ENCODE results near the gene HK1. TPM values are rescaled to one million over a fixed set of nuclear protein-coding genes. Genes with fewer than 3 reads are reported as not detected.

Gene HK1
- total and polyA plus RNA-seq, 11 donors, result 83.0 to 310 (median 227) TPM

DNA sequence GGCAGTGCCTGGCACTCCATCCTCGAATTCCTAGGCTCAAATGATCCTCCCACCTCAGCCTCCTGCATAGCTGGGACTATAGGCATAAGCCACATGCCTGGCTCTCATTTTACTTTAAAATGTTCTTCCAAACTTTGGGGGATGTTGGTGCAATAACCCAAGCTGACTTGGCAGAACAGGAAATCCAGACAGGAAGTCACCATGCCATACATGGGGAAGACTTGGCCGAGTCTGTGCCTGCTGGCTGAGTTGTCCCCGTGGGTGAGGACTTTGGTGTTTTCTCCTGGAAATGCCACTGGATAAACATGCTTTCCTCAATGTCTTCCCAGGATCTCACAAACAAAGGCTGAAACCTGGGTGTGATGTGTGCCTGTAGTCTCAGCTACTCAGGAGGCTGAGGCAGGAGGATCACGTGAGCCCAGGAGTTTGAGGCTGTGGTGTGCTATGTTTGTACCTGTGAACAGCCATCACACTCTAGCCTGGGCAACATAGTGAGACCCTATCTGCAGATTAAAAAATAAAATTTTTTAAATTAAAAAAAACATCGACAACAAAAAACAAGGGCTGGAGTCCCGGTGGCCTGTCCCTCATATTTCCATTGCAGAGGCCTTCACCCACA is 38.4 kb upstream of the HK1 start:
- H3K9me3 ChIP-seq, result no peaks in the 10 kb centered on the region
- no peak overlapping the region for H3K27ac ChIP-seq
- peaks cover 0 to 10% (median 3%) of the 10 kb centered on the region in 12 donors for H3K4me1 ChIP-seq
- H3K4me3 ChIP-seq, result no peak overlapping the region
- no peaks in the 10 kb centered on the region for H3K36me3 ChIP-seq
- no peak for TF ChIP-seq POLR2A (IDR thresholded peaks at IDR 0.05)
- TF ChIP-seq, protein P1, sequence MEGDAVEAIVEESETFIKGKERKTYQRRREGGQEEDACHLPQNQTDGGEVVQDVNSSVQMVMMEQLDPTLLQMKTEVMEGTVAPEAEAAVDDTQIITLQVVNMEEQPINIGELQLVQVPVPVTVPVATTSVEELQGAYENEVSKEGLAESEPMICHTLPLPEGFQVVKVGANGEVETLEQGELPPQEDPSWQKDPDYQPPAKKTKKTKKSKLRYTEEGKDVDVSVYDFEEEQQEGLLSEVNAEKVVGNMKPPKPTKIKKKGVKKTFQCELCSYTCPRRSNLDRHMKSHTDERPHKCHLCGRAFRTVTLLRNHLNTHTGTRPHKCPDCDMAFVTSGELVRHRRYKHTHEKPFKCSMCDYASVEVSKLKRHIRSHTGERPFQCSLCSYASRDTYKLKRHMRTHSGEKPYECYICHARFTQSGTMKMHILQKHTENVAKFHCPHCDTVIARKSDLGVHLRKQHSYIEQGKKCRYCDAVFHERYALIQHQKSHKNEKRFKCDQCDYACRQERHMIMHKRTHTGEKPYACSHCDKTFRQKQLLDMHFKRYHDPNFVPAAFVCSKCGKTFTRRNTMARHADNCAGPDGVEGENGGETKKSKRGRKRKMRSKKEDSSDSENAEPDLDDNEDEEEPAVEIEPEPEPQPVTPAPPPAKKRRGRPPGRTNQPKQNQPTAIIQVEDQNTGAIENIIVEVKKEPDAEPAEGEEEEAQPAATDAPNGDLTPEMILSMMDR (IDR thresholded peaks at IDR 0.05), result no peak
- DNase-seq (no peak), ATAC-seq (peak in 1 of 4 donors; percentile 43)
- no peaks in the 10 kb centered on the region for H3K27me3 ChIP-seq
- intact Hi-C loops (cut with DNase I), result loop anchor here in 9 of 10 donors (2.0 to 10.0 kb wide), 12 partner anchors 71 to 405 kb away; partner anchors contain the start of gene FAM241B (in 3 of the 9)
- WGBS, 4 donors, result 72 to 84% (median 79%) methylated on average over 6 of the region's 6 CpGs

DNA sequence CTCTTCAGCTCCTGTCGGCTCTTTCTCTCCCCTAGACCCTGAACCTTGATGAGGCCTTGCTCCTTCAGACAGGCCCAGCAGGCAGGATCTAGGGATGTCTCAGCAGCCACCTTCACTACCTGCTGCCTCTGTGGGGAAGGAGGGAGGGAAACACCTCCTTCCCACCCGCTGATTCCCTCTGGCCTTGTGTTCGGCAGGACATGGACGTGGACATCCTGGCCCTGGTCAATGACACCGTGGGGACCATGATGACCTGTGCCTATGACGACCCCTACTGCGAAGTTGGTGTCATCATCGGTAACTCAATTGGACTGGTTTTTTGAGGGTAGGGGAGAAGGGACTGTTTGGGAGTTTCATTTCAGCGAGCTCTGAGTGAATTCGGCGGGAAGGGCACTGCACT is 37.8 kb upstream of the HK1 start:
- DNase-seq (no peak), ATAC-seq (no peak)
- no peaks in the 10 kb centered on the region for H3K9me3 ChIP-seq
- WGBS, 4 donors, result 93 to 96% (median 94%) methylated on average over 11 of the region's 11 CpGs
- no peak overlapping the region for H3K4me3 ChIP-seq
- peaks cover 0 to 10% (median 3%) of the 10 kb centered on the region in 12 donors for H3K4me1 ChIP-seq
- no peak overlapping the region for H3K27ac ChIP-seq
- intact Hi-C loops (cut with DNase I), result loop anchor here in 4 of 10 donors (2.0 to 10.0 kb wide), 5 partner anchors 70 to 404 kb away; partner anchors contain the start of gene FAM241B (in 1 of the 4)
- no peaks in the 10 kb centered on the region for H3K36me3 ChIP-seq
- H3K27me3 ChIP-seq, result no peaks in the 10 kb centered on the region
- TF ChIP-seq POLR2A (IDR thresholded peaks at IDR 0.05), result no peak
- TF ChIP-seq, protein P1 (IDR thresholded peaks at IDR 0.05), result no peak

DNA sequence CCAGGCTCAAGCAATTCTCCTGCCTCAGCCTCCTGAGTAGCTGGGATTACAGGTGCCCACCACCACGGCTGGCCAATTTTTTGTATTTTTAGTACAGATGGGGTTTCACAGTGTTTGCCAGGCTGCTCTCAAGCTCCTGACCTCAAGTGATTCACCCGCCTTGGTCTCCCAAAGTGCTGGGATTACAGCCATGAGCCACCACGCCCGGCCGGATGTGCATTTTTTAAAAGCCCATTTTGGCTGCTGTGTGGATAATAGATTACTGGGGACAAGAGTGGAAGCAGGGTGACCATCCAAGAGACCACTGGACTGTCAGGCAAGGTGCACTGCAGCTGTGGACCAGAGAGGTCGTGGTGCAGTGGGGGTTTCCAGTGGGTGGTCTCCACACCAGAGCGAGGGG is 36.7 kb upstream of the HK1 start:
- ATAC-seq (no peak), DNase-seq (no peak)
- H3K27ac ChIP-seq, result no peak overlapping the region
- H3K4me1 ChIP-seq, result peaks cover 0 to 10% (median 3%) of the 10 kb centered on the region in 12 donors
- no peaks in the 10 kb centered on the region for H3K36me3 ChIP-seq
- no peak overlapping the region for H3K4me3 ChIP-seq
- H3K27me3 ChIP-seq, result no peaks in the 10 kb centered on the region
- 83 to 92% (median 85%) methylated on average over 7 of the region's 7 CpGs for WGBS, 4 donors
- intact Hi-C loops (cut with DNase I), result loop anchor here in 4 of 10 donors (2.0 to 10.0 kb wide), 5 partner anchors 69 to 403 kb away; partner anchors contain the start of gene FAM241B (in 1 of the 4)
- H3K9me3 ChIP-seq, result no peaks in the 10 kb centered on the region
- TF ChIP-seq POLR2A (IDR thresholded peaks at IDR 0.05), result no peak
- TF ChIP-seq, protein P1 (IDR thresholded peaks at IDR 0.05), result no peak

DNA sequence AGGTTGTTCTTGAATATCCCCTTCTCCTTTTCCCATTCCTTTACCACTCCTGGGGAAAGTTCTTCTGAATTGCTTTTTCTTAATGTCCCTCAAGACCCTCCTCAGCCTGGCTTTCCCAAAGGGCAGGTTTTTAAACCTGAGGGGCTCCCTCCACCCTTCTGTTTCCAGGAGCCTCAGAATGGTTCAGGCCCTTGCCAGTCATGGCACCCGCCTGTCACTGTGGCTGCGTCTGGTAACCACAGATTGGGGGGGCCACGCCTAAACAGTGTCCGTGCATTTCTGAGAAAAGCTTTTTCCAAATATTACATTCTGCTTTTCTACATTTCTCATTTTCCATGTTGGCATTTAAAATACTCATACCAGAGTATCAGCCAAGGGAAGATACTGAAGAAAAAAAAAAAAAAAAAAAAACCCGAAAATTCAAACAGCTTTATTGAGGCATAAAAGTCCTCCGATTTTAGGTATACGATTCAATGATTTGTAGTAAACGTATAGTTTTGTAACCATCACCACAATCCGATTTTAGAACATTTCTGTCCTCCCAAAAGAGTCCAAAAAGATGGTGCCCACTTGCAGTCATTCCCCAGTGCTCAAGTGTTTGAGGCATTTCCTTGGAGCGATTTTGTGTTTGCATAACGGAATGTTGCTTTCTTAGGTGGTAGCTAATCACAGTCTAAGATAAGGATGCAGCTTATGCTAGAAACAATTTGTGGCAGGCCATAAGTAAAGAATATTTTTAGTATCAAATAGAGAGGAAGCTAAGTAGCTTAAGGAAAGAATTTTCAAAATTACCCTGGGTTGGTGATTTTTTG is 36.0 kb upstream of the HK1 start:
- H3K4me1 ChIP-seq, result peaks cover 0 to 10% (median 3%) of the 10 kb centered on the region in 12 donors
- 88 to 91% (median 90%) methylated on average over 11 of the region's 11 CpGs for WGBS, 4 donors
- no peaks in the 10 kb centered on the region for H3K9me3 ChIP-seq
- no peaks in the 10 kb centered on the region for H3K36me3 ChIP-seq
- no peaks in the 10 kb centered on the region for H3K27me3 ChIP-seq
- ATAC-seq, result no peak
- H3K27ac ChIP-seq, result no peak overlapping the region
- TF ChIP-seq, protein P1 (IDR thresholded peaks at IDR 0.05), result no peak
- TF ChIP-seq POLR2A (IDR thresholded peaks at IDR 0.05), result no peak
- no peak overlapping the region for H3K4me3 ChIP-seq
- DNase-seq, result no peak
- intact Hi-C loops (cut with DNase I), result loop anchor here in 4 of 10 donors (10.0 kb wide), 4 partner anchors 73 to 403 kb away; partner anchors contain the start of gene FAM241B (in 1 of the 4)
